Omental fat pad (tissue), 4 donors: Measurements from ENCODE around the gene PPIE. TPM values are rescaled to one million over a fixed set of nuclear protein-coding genes. Genes with fewer than 3 reads are reported as not detected.
"Not testable (repeated sequence)": the region's sequence is repeated elsewhere in the genome, so short reads cannot be mapped to it uniquely, and the experiment has no call there.

Source experiments
- ATAC-seq: fragments of 150-250 bp; one replicate; pipeline ENCODE4 v1.9.1; 2016; ENCODE audit warnings: mild to moderate bottlenecking, moderate library complexity; ENCODE audit not compliant: low FRiP score
- DNase-seq: peaks from one replicate; pipeline ENCODE4 v3.0.0-alpha.2; 2019; ENCODE audit warnings: low spot score
- CTCF ChIP-seq, 3 donors: fragments of 450-650 bp; IDR thresholded peaks; one replicate each; pipeline ENCODE4 v1.5.1; 2016 to 2017; ENCODE audit warnings: antibody characterized with exemption in 3 of 3, mild to moderate bottlenecking in 3 of 3, moderate library complexity in 2 of 3
- total RNA-seq, 4 donors: library from RNA; depleted of rRNA; stranded (reverse); fragments of >200 nt; gene quantifications; one replicate each; pipeline ENCODE4 v1.1.0, GENCODE V29; 2016

Gene PPIE
- total RNA-seq, 4 donors from 2014 or later, result 22.7 to 39.6 (median 27.8) TPM

- TF ChIP-seq CTCF (IDR thresholded peaks at IDR 0.05), result no peak
- ATAC-seq (no peak), DNase-seq (no peak)
Measured at GRCh38 chr1:39776886-39777285, 38.2 kb downstream of the PPIE start.

- no peak for TF ChIP-seq CTCF (IDR thresholded peaks at IDR 0.05)
- no peak for DNase-seq
- no peak for ATAC-seq
Measured at GRCh38 chr1:39777306-39777705, 38.6 kb downstream of the PPIE start.

DNA sequence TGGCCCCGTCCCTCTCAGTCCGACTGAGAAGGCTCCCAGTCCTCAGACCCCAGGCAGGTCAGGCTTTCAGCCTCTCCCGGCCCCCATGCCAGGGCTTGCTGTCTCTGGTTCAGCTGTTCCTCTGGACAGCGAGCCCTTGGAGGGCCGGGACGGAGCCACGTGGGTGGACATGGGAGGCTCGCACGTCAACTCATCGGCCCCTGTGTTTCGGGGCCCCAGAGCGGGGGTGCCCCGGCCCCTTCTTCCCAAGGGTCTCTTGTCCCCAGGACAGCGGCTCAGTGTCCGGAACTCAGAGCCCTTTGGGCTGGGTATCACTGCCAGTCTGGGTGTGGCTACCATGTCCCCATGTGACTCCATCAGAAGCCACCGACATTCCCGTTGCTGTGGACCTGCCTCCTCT lies 39.2 kb downstream of the PPIE start:
- DNase-seq, ATAC-seq: not testable (repeated sequence)

DNA sequence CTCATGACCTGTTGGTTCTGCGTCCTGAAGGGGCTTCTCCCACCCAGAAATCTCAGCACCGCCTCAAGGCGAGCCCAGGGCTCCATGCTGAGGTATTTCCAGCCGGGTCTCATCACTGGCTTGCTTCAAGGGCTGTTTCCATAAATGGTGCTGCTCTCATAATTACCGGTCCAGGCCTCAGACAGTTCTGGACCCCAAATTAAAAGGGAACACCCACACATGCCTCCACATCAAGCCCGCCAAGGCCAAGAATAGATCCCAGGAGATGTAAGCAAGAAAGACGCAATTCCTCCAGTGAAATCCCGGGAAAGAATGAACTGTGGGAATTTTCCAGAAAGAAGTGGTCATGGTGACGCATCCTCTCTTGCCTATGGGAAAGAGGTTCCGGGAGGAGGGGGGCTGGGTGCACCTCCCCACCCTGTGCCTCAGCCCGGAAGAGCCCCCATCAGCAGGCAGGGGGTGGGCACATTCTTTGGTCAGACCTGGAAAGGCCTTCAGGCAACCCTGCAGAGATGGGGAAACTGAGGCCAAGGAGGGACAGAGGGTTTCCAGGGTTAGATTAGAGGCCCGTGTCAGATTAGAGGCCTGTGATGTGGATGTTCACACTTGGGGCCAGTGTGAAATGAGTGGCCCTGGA lies 39.9 kb downstream of the PPIE start:
- not testable (repeated sequence) for DNase-seq, ATAC-seq

DNA sequence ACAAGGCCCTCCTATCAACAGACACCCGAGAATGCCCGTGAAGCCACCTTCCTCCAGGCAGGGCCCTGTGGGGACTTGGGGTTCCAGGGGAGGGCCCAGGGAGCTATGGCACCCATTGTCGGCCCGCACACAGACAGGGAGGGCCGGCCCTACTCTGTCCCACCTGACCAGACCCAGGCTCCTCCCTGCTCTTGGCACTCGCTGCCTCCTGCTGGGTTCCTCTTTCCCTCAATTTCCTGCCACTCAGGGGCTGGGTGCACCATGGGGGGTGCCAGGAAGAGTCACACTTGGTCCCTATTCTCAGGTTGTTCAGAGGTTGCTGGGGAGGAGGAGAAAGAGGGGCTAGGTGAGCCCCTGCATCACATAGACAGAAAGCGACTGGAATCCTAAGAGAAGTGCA lies 40.5 kb downstream of the PPIE start:
- no peak for DNase-seq
- ATAC-seq, result no peak
- no peak for TF ChIP-seq CTCF (IDR thresholded peaks at IDR 0.05)

- DNase-seq (no peak), ATAC-seq (no peak)
- TF ChIP-seq CTCF (IDR thresholded peaks at IDR 0.05), result no peak
Measured at GRCh38 chr1:39779821-39780220, 41.1 kb downstream of the PPIE start.

GRCh38 chr1:39781349-39781715 lies 42.6 kb downstream of the PPIE start:
- TF ChIP-seq CTCF (IDR thresholded peaks at IDR 0.05), result no peak
- ATAC-seq (no peak), DNase-seq (no peak)

DNA sequence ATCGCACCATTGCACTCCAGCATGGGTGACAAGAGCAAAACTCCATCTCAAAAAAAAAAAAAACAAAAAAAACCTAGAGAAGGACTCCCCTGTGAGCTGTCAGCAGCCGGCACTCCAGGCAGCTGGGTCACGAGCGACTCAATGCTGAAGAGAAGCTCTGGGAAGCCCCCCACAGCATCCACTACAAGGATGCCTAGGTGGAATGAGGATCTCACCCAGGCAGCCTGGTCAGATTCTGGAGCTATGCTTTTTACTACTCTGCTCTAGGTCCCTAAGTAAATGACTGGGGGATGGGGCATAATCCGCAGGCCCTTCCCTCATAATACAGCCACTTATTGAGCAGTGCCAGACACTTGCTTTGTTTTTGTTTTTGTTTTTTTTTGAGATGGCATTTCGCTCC lies 43.4 kb downstream of the PPIE start:
- DNase-seq (no peak), ATAC-seq (no peak)
- TF ChIP-seq CTCF (IDR thresholded peaks at IDR 0.05), result no peak

DNA sequence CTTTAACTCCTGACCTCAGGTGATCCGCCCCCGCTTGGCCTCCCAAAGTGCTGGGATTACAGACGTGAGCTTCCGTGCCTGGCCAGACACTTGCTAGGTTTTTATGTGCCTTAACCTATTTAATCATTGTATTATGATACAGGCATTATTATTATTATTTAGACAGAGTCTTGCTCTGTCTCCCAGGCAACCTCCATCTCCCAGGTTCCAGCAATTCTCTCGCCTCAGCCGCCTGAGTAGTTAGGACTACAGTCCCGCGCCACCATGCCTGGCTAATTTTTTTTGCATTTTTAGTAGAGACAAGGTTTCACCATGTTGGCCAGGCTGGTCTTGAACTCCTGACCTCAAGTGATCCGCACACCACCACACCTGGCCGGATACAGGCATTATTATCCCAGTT lies 44.0 kb downstream of the PPIE start:
- not testable (repeated sequence) for DNase-seq, ATAC-seq

DNA sequence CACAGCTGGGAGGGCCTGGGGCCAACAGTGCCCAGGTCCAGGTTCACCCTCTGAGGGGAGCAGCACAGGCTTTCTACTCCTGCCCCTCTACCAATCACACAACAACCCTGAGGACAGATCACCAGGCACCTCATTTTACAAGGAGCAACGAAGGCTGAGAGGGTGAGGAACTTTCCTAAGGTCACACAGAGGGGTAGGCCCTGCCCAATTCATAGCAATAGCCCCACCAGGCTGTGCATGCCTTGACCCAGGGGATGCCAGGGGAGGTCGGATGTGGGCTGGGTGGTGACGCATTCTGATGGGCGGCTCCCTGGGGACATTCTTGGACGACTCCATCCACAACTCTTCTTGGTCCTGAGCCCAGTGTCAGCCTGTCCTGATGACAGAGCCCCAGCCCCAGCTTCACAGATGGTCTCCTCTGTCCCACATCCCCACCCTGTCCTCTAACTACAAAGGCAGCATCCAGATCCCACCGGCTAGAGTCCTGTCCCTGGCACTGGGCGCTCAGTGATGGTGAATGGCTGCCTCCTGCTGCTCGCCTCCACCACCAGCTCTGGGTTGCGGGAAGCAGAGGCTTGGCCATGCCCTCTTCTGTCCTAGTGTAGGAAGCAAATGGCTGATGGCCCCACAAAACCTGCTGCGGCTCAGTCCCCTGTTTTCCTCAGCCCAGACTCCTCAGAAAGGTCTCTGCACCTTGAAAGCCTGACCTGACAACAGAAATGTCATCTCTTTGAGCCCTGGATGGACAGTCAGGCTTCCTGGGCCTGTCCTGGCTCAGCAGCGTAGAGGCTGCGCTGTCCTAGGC lies 47.8 kb downstream of the PPIE start:
- not testable (repeated sequence) for DNase-seq, ATAC-seq

DNA sequence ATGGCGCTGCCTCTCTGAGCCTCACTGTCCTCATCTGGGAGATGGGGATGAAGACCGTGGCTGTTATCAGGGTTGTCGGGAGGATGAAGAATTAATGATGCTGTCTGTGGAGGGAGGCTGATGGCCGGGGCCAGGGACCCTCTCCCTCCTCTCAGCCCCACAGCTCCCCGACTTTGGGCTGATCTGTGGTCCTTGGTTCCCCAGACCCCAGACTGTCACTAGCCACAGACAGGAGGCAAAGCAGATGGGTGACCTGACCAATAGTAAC lies 48.4 kb downstream of the PPIE start:
- ATAC-seq, DNase-seq: not testable (repeated sequence)
